ENCODE results near the gene PDCD1.
"Not testable (repeated sequence)": the region's sequence is repeated elsewhere in the genome, so short reads cannot be mapped to it uniquely, and the experiment has no call there.

PDCD1 gene

DNA sequence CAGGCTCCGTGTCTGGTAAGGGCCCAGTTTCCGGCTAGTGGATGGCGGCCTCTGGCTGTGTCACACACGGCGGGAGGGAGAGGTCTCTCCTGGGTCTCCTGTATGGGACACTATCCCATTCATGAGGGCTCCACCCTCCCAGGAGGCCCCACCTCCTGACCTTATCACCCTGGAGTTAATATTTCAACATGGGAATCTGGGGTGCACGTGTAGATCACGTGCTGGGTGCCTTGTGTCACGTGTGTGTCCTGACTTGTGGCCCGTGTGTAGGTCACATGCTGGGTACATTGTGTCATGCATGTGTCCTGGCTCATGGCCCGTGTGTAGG, 39.8 kb downstream of the PDCD1 start:
- H3K27ac ChIP-seq (ENCODE audit: extremely low read depth, low read depth, low read length): no peak overlapping the region
- H3K36me3 ChIP-seq (ENCODE audit: control insufficient read depth in 2 of 2, insufficient read depth in 1 of 2, low read length in 2 of 2): no peaks in the 10 kb centered on the region
- ChIA-PET CTCF (no interaction called here), POLR2A (no interaction called here)
- H3K4me3 ChIP-seq (ENCODE audit: low read depth, low read length): no peak overlapping the region
- H3K9me3 ChIP-seq (ENCODE audit: control insufficient read depth, insufficient read depth, low read depth, low read length): no peaks in the 10 kb centered on the region
- TF ChIP-seq ZNF292 (tag by site-specific recombination; IDR thresholded peaks at IDR 0.05; ENCODE audit: borderline replicate concordance, low read depth): no peak
- TF ChIP-seq ZNF701 (tag by site-specific recombination; IDR thresholded peaks at IDR 0.05): no peak
- TF ChIP-seq, protein P1, sequence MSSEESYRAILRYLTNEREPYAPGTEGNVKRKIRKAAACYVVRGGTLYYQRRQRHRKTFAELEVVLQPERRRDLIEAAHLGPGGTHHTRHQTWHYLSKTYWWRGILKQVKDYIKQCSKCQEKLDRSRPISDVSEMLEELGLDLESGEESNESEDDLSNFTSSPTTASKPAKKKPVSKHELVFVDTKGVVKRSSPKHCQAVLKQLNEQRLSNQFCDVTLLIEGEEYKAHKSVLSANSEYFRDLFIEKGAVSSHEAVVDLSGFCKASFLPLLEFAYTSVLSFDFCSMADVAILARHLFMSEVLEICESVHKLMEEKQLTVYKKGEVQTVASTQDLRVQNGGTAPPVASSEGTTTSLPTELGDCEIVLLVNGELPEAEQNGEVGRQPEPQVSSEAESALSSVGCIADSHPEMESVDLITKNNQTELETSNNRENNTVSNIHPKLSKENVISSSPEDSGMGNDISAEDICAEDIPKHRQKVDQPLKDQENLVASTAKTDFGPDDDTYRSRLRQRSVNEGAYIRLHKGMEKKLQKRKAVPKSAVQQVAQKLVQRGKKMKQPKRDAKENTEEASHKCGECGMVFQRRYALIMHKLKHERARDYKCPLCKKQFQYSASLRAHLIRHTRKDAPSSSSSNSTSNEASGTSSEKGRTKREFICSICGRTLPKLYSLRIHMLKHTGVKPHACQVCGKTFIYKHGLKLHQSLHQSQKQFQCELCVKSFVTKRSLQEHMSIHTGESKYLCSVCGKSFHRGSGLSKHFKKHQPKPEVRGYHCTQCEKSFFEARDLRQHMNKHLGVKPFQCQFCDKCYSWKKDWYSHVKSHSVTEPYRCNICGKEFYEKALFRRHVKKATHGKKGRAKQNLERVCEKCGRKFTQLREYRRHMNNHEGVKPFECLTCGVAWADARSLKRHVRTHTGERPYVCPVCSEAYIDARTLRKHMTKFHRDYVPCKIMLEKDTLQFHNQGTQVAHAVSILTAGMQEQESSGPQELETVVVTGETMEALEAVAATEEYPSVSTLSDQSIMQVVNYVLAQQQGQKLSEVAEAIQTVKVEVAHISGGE (tag by site-specific recombination; conservative IDR thresholded peaks at IDR 0.05; ENCODE audit: low read depth): no peak
- TF ChIP-seq, protein P2, sequence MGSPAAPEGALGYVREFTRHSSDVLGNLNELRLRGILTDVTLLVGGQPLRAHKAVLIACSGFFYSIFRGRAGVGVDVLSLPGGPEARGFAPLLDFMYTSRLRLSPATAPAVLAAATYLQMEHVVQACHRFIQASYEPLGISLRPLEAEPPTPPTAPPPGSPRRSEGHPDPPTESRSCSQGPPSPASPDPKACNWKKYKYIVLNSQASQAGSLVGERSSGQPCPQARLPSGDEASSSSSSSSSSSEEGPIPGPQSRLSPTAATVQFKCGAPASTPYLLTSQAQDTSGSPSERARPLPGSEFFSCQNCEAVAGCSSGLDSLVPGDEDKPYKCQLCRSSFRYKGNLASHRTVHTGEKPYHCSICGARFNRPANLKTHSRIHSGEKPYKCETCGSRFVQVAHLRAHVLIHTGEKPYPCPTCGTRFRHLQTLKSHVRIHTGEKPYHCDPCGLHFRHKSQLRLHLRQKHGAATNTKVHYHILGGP (tag by site-specific recombination; IDR thresholded peaks at IDR 0.05): no peak
- no peak for TF ChIP-seq ZBTB17 (tag by site-specific recombination; IDR thresholded peaks at IDR 0.05)
- TF ChIP-seq, protein P3, sequence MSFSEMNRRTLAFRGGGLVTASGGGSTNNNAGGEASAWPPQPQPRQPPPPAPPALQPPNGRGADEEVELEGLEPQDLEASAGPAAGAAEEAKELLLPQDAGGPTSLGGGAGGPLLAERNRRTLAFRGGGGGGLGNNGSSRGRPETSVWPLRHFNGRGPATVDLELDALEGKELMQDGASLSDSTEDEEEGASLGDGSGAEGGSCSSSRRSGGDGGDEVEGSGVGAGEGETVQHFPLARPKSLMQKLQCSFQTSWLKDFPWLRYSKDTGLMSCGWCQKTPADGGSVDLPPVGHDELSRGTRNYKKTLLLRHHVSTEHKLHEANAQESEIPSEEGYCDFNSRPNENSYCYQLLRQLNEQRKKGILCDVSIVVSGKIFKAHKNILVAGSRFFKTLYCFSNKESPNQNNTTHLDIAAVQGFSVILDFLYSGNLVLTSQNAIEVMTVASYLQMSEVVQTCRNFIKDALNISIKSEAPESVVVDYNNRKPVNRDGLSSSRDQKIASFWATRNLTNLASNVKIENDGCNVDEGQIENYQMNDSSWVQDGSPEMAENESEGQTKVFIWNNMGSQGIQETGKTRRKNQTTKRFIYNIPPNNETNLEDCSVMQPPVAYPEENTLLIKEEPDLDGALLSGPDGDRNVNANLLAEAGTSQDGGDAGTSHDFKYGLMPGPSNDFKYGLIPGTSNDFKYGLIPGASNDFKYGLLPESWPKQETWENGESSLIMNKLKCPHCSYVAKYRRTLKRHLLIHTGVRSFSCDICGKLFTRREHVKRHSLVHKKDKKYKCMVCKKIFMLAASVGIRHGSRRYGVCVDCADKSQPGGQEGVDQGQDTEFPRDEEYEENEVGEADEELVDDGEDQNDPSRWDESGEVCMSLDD (tag by site-specific recombination; IDR thresholded peaks at IDR 0.05): no peak
- TF ChIP-seq, protein P4, sequence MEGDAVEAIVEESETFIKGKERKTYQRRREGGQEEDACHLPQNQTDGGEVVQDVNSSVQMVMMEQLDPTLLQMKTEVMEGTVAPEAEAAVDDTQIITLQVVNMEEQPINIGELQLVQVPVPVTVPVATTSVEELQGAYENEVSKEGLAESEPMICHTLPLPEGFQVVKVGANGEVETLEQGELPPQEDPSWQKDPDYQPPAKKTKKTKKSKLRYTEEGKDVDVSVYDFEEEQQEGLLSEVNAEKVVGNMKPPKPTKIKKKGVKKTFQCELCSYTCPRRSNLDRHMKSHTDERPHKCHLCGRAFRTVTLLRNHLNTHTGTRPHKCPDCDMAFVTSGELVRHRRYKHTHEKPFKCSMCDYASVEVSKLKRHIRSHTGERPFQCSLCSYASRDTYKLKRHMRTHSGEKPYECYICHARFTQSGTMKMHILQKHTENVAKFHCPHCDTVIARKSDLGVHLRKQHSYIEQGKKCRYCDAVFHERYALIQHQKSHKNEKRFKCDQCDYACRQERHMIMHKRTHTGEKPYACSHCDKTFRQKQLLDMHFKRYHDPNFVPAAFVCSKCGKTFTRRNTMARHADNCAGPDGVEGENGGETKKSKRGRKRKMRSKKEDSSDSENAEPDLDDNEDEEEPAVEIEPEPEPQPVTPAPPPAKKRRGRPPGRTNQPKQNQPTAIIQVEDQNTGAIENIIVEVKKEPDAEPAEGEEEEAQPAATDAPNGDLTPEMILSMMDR (tag by site-specific recombination; IDR thresholded peaks at IDR 0.05): no peak
- no peak for TF ChIP-seq ZFHX2 (tag by site-specific recombination; conservative IDR thresholded peaks at IDR 0.05)
- no peak for TF ChIP-seq ZNF37A (tag by site-specific recombination; IDR thresholded peaks at IDR 0.05)
- TF ChIP-seq ZNF555 (tag by site-specific recombination; conservative IDR thresholded peaks at IDR 0.05): no peak
- no peaks in the 10 kb centered on the region for H3K4me1 ChIP-seq (ENCODE audit: control insufficient read depth, insufficient read depth, low read length)

DNA sequence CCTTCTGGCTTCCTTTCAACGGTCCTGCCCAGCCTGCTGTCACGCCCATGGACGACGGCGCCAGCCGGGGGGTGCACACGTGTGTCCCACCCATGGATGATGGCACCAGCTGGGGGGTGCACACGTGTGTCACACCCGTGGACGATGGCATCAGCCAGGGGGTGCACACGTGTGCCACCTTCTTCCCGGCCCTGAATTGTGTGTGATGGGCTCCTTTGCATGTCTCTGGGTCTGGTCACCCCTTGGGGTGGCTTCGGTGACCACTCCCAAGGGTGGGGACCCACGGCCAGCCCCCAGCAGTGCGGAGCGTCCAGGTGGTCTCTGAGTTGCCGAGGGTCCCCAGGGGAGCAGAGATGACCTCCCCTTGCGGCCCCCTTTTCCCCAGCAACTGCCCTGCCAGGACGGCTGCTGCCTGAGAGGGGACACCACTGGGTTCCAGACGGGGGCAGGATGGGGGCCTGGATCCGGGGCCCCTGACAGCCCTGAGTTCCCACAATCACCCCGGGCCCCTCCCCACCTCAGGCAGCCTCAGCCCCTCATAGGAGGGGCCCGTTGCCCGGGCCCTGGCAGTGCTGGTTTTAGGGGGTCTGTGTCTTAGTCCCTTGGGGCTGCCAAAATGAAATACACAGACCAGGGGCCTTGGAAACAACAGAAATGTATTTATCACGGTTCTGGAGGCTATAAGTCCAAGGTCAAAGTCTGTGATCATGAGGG, 40.3 kb downstream of the PDCD1 start:
- no peak overlapping the region for H3K27ac ChIP-seq (ENCODE audit: extremely low read depth, low read depth, low read length)

DNA sequence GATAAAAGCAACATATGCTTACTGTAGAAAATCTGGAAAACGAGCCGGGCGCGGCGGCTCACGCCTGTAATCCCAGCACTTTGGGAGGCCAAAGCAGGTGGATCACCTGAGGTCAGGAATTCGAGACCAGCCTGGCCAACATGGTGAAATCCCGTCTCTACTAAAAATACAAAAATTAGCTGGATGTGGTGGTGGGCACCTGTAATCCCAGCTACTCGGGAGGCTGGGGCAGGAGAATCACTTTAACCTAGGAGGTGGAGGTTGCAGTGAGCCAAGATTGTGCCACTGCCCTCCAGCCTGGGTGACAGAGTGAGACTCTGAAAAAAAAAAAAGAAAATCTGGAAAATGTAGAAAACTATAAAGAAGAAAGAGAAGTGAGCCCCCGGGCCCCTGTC, 40.9 kb downstream of the PDCD1 start:
- H3K27ac ChIP-seq (ENCODE audit: extremely low read depth, low read depth, low read length); H3K4me1 ChIP-seq (ENCODE audit: control insufficient read depth, insufficient read depth, low read length); H3K36me3 ChIP-seq (ENCODE audit: control insufficient read depth in 2 of 2, insufficient read depth in 1 of 2, low read length in 2 of 2); H3K4me3 ChIP-seq (ENCODE audit: low read depth, low read length); H3K9me3 ChIP-seq (ENCODE audit: control insufficient read depth, insufficient read depth, low read depth, low read length); CTCF ChIA-PET: not testable (repeated sequence)
- POLR2A ChIA-PET: interaction anchor here (0.7 kb wide), 1 partner anchor 477 kb away, joined by 3 read pairs; no protein-coding TSS in a partner anchor

More for the DNA sequence above, 40.3 kb downstream of the PDCD1 start:
- POLR2A ChIA-PET: interaction anchor here (0.7 kb wide), 1 partner anchor 477 kb away, joined by 3 read pairs; no protein-coding TSS in a partner anchor
- TF ChIP-seq ZIC2 (tag by site-specific recombination; IDR thresholded peaks at IDR 0.05) (no peak), ZNF311 (tag by site-specific recombination; IDR thresholded peaks at IDR 0.05; ENCODE audit: borderline replicate concordance) (no peak), GLI4 (tag by site-specific recombination; IDR thresholded peaks at IDR 0.05) (no peak)
- TF ChIP-seq, protein P5, sequence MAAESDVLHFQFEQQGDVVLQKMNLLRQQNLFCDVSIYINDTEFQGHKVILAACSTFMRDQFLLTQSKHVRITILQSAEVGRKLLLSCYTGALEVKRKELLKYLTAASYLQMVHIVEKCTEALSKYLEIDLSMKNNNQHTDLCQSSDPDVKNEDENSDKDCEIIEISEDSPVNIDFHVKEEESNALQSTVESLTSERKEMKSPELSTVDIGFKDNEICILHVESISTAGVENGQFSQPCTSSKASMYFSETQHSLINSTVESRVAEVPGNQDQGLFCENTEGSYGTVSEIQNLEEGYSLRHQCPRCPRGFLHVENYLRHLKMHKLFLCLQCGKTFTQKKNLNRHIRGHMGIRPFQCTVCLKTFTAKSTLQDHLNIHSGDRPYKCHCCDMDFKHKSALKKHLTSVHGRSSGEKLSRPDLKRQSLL (tag by site-specific recombination; IDR thresholded peaks at IDR 0.05): no peak
- TF ChIP-seq, protein P6, sequence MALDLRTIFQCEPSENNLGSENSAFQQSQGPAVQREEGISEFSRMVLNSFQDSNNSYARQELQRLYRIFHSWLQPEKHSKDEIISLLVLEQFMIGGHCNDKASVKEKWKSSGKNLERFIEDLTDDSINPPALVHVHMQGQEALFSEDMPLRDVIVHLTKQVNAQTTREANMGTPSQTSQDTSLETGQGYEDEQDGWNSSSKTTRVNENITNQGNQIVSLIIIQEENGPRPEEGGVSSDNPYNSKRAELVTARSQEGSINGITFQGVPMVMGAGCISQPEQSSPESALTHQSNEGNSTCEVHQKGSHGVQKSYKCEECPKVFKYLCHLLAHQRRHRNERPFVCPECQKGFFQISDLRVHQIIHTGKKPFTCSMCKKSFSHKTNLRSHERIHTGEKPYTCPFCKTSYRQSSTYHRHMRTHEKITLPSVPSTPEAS (tag by site-specific recombination; IDR thresholded peaks at IDR 0.05): no peak
- Histone ChIP-seq H3K9me3 (ENCODE audit: control insufficient read depth, insufficient read depth, low read depth, low read length) (no peaks in the 10 kb centered on the region), H3K4me3 (ENCODE audit: low read depth, low read length) (no peak overlapping the region), H3K4me1 (ENCODE audit: control insufficient read depth, insufficient read depth, low read length) (no peaks in the 10 kb centered on the region), H3K36me3 (ENCODE audit: control insufficient read depth in 2 of 2, insufficient read depth in 1 of 2, low read length in 2 of 2) (no peaks in the 10 kb centered on the region)
- CTCF ChIA-PET: no interaction called here

All from HEK293 (cell line).